HK-2 (cell line): Measurements from ENCODE around the gene SYNDIG1.

Experiments
- DNase-seq: peaks from one replicate; pipeline ENCODE4 v3.0.0-alpha.2; 2018; ENCODE audit not compliant: unreplicated experiment

The SYNDIG1 gene

GRCh38 chr20:24672886-24673677 is 203.7 kb downstream of the SYNDIG1 start:
- DNase-seq, result peak; percentile 54

GRCh38 chr20:24673678-24674570 is 204.5 kb downstream of the SYNDIG1 start:
- DNase-seq, result no peak

- no peak for DNase-seq
Measured at GRCh38 chr20:24674921-24675605, 205.6 kb downstream of the SYNDIG1 start.

- no peak for DNase-seq
Measured at GRCh38 chr20:24675651-24676352, 206.4 kb downstream of the SYNDIG1 start.

- no peak for DNase-seq
Measured at GRCh38 chr20:24676353-24676977, 207.0 kb downstream of the SYNDIG1 start.

GRCh38 chr20:24676978-24677370 is 207.5 kb downstream of the SYNDIG1 start:
- DNase-seq, result no peak

GRCh38 chr20:24677626-24678315 is 208.3 kb downstream of the SYNDIG1 start:
- DNase-seq, result no peak

- DNase-seq, result no peak
Measured at GRCh38 chr20:24678351-24679106, 209.1 kb downstream of the SYNDIG1 start.

- DNase-seq, result no peak
Measured at GRCh38 chr20:24679448-24680047, 210.1 kb downstream of the SYNDIG1 start.

GRCh38 chr20:24681634-24682495 is 212.4 kb downstream of the SYNDIG1 start:
- DNase-seq, result no peak

GRCh38 chr20:24682496-24682985 is 213.1 kb downstream of the SYNDIG1 start:
- no peak for DNase-seq

GRCh38 chr20:24683676-24684075 is 214.2 kb downstream of the SYNDIG1 start:
- no peak for DNase-seq

- no peak for DNase-seq
Measured at GRCh38 chr20:24684421-24684871, 215.0 kb downstream of the SYNDIG1 start.

- DNase-seq, result no peak
Measured at GRCh38 chr20:24684956-24685691, 215.7 kb downstream of the SYNDIG1 start.

- no peak for DNase-seq
Measured at GRCh38 chr20:24685736-24686135, 216.3 kb downstream of the SYNDIG1 start.

- no peak for DNase-seq
Measured at GRCh38 chr20:24686156-24686555, 216.7 kb downstream of the SYNDIG1 start.

- no peak for DNase-seq
Measured at GRCh38 chr20:24690408-24690807, 221.0 kb downstream of the SYNDIG1 start.
